GM12865 (cell line): ENCODE measurements around the gene LGR6.
A peak's percentile ranks its signal among the peaks of the same experiment; 100 is the strongest.

Source experiments
- DNase-seq: peaks from one replicate; pipeline ENCODE4 v3.0.0; 2010; ENCODE audit warnings: low read depth
- H3K4me3 ChIP-seq: 2 replicates; pipeline ENCODE4 v1.5.1; 2011; ENCODE audit warnings: mild to moderate bottlenecking, low read depth, low read length, control low read depth
- CTCF ChIP-seq: IDR thresholded peaks from 2 replicates; pipeline ENCODE4 v1.5.1; 2011; ENCODE audit warnings: low read length, control low read depth, low read depth, inconsistent platforms; ENCODE audit not compliant: insufficient read depth; ENCODE audit errors: missing control alignments

Gene LGR6

GRCh38 chr1:202305168-202305567 lies 111.6 kb downstream of the LGR6 start:
- H3K4me3 ChIP-seq: no peak overlapping the region
- TF ChIP-seq CTCF: no peak
- DNase-seq: no peak

GRCh38 chr1:202306535-202307345 lies 113.1 kb downstream of the LGR6 start:
- DNase-seq: no peak
- H3K4me3 ChIP-seq: no peak overlapping the region
- no peak for TF ChIP-seq CTCF

- DNase-seq: no peak
- H3K4me3 ChIP-seq: no peak overlapping the region
- TF ChIP-seq CTCF: no peak
Observed at GRCh38 chr1:202310071-202310725, 116.6 kb downstream of the LGR6 start.

DNA sequence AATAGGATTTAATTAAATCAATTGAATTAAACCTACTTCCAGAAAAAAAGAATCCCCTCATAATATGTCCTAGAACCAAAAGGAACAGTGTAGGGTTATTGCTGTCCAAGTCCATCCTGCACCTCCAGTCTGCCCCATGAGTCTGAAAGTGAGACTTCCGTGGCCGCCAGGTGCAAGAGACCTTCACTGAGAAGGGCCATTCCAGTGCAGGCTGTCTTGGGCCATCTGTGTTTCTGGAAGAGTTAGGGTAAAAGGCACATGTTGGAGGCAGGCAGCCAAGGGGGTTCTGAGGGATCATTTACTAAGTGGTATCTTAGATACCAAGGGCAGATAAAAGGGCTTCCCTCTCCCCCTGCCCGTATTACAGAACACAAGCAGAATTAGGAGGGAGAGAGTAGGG lies 117.1 kb downstream of the LGR6 start:
- TF ChIP-seq CTCF: no peak
- H3K4me3 ChIP-seq: no peak overlapping the region
- DNase-seq: no peak

DNA sequence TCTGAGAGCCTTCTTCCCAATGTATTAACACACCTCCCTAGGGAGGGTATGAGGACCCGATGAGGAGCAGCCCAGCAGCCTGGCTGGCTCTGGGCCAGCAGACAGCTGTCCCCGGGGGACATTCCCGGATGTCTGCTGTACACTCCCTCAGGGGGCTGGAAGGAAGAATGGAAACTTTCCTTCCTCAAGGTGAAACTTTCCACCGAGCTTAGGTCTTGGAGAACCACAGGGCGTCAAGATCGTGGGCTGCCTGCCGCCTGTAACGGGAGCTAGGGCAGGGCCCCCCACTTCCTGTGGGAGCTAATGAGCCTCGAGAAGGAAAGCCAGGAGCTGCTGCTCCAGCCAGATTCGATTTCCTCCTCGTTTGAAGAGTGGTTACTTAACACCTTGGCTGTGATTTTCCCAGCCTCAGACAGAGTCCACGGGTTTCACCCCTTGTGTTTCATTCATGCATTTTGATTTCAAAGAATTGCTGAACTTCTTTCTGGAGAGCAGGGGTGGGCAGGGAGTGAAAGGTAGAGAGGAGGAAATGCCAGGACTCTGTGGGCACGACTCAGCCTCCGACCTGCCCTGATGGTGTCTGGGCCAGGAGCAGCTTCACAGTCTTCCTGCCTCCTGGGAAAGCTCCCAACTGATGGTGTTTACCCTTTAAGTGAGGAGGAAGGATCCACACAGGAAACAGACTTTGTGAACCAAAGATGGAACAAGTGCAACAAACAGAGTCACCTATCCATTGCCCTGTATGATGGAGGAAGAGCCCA lies 118.5 kb downstream of the LGR6 start:
- TF ChIP-seq CTCF: no peak
- no peak overlapping the region for H3K4me3 ChIP-seq
- no peak for DNase-seq

GRCh38 chr1:202315576-202316168 lies 122.1 kb downstream of the LGR6 start:
- peak; percentile 98 for TF ChIP-seq CTCF
- peak; percentile 77 for DNase-seq
- H3K4me3 ChIP-seq: no peak overlapping the region
